DND-41 (cell line): ENCODE data around the gene ZNF575.

Experiments
- ATAC-seq: fragments of 200-7000 bp; cut with Tn5 transposase; 3 replicates; pipeline ENCODE4 v1.9.1; 2021; ENCODE audit warnings: low read depth; ENCODE audit not compliant: insufficient read depth
- DNase-seq: peaks from one replicate; pipeline ENCODE4 v3.0.0-alpha.2; 2020
- H2AFZ ChIP-seq: 2 replicates; pipeline ENCODE4 v1.6.0; 2012; ENCODE audit warnings: low read depth, low read length
- H3K27ac ChIP-seq: 2 replicates; pipeline ENCODE4 v1.5.1; 2012; ENCODE audit warnings: low read length, inconsistent platforms
- H3K27me3 ChIP-seq: fragments of 200-600 bp; sonication (generic); 2 replicates; pipeline ENCODE4 v1.6.0; 2012; ENCODE audit warnings: low read length, mild to moderate bottlenecking, inconsistent platforms; ENCODE audit not compliant: insufficient read depth, poor library complexity
- H3K36me3 ChIP-seq: 2 replicates; pipeline ENCODE4 v1.5.1; 2012; ENCODE audit warnings: low read length, inconsistent platforms; ENCODE audit not compliant: insufficient read depth
- H3K4me1 ChIP-seq: 2 replicates; pipeline ENCODE4 v1.5.1; 2012; ENCODE audit warnings: mild to moderate bottlenecking, low read length; ENCODE audit not compliant: insufficient read depth
- H3K4me2 ChIP-seq: 2 replicates; pipeline ENCODE4 v1.6.0; 2012; ENCODE audit warnings: mild to moderate bottlenecking, moderate library complexity, low read length, inconsistent platforms; ENCODE audit not compliant: insufficient read depth
- H3K4me3 ChIP-seq, 2 experiments: fragments of 200-600 bp in 1 of 2; shearing (Covaris generic) in 1 of 2; 2 replicates each; pipeline ENCODE4 v1.5.1; 2012 to 2016; ENCODE audit warnings: inconsistent platforms in 2 of 2, low read length in 2 of 2, mild to moderate bottlenecking in 2 of 2, low read depth in 1 of 2, moderate library complexity in 1 of 2
- H3K79me2 ChIP-seq: 2 replicates; pipeline ENCODE4 v1.6.0; 2012; ENCODE audit warnings: low read length, inconsistent platforms; ENCODE audit not compliant: insufficient read depth
- H3K9ac ChIP-seq: 2 replicates; pipeline ENCODE4 v1.6.0; 2012; ENCODE audit warnings: low read depth, mild to moderate bottlenecking, inconsistent platforms, low read length, moderate library complexity
- H3K9me3 ChIP-seq: 2 replicates; pipeline ENCODE4 v1.5.1; 2012; ENCODE audit warnings: low read length, moderate library complexity, mild to moderate bottlenecking, inconsistent platforms; ENCODE audit not compliant: insufficient read depth, severe bottlenecking
- H4K20me1 ChIP-seq: 2 replicates; pipeline ENCODE4 v1.6.0; 2012; ENCODE audit warnings: low read length; ENCODE audit not compliant: insufficient read depth
- EZH2 ChIP-seq: IDR thresholded peaks from 3 replicates; pipeline ENCODE4 v1.6.1; 2012; ENCODE audit warnings: borderline replicate concordance, low read depth, mild to moderate bottlenecking, moderate library complexity, low read length, inconsistent platforms; ENCODE audit not compliant: severe bottlenecking
- TF ChIP-seq, protein P1 (sequence below): IDR thresholded peaks from 2 replicates; pipeline ENCODE4 v1.5.1; 2012; ENCODE audit warnings: borderline replicate concordance, low read length, moderate library complexity, mild to moderate bottlenecking; ENCODE audit not compliant: poor library complexity, severe bottlenecking; ENCODE audit errors: extremely low read depth

Gene ZNF575

DNA sequence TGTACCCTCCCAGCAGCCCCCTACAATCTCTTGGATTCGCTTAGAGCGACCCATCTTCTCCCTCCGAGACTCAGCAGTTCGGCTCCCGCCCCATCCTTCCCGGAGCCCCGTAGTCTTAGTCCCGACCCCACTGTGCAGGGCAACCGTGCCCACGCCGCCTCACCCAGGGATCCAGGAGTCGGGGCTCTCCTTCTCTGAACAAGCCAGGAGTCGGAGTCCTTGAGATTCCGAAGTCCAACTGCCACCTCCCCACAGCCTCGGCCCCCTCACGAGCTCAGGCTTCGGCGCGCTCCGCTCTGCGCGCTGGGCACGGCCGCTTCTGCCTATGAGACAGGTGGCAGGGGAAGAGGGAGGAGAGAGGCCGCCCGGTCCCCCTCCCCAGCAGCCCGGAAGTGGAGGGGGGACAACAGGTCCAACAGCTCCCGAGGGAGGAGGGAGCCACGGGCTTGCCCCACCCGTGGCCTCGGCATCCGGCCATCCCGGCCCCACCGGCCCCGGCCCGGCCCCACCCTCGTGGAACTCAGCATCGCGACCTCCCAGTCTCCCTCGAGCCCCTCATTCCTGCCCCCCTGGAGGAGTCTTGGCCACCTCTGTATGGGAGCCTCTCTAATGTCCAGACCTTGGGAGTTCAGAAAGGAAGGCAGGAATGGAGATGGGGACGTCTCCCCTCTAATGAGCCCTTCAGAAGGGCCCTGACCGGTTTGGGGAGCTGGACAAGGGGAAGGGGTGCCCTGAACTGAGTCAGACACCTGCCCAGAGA lies 28.4 kb upstream of the ZNF575 start, which contains the start of gene PHLDB3:
Gene PHLDB3 (minus strand): TSS at position 321 of the 760 bp plus-strand sequence. CDS start 628 bp downstream, outside the sequence.
- peak; percentile 66 for ATAC-seq
- no peaks in the 10 kb centered on the region for H3K9me3 ChIP-seq

DNA sequence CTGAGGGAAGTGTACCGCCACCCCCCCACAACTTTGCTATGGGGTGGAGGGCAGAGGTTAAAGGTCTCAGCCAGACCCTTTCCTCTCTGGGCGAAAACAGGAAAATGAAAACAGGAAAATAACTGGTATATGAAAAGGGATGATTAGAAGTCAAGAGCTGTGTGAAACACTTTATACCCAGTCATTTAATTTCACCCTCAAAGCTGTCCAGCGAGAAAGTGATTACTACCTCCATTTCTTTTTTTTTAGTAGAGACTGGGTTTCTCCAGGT lies 27.9 kb upstream of the ZNF575 start:
- Histone ChIP-seq H3K4me3 (peak overlapping the region in 1 of 2 experiments; percentile 76; a peak in 2 of 4 replicates), H3K9ac (peak overlapping the region; percentile 73), H3K4me1 (peaks cover 24% of the 10 kb centered on the region), H3K27me3 (no peaks in the 10 kb centered on the region), H3K9me3 (no peaks in the 10 kb centered on the region), H3K27ac (peak overlapping the region; percentile 68), H3K36me3 (peaks cover 11% of the 10 kb centered on the region; the same call in 1 of the 2 replicates), H4K20me1 (no peaks in the 10 kb centered on the region), H3K4me2 (peak overlapping the region; percentile 96), H2AFZ (peak overlapping the region; percentile 94), H3K79me2 (no peaks in the 10 kb centered on the region)
- ATAC-seq (no peak), DNase-seq (no peak)
- TF ChIP-seq, protein P1, sequence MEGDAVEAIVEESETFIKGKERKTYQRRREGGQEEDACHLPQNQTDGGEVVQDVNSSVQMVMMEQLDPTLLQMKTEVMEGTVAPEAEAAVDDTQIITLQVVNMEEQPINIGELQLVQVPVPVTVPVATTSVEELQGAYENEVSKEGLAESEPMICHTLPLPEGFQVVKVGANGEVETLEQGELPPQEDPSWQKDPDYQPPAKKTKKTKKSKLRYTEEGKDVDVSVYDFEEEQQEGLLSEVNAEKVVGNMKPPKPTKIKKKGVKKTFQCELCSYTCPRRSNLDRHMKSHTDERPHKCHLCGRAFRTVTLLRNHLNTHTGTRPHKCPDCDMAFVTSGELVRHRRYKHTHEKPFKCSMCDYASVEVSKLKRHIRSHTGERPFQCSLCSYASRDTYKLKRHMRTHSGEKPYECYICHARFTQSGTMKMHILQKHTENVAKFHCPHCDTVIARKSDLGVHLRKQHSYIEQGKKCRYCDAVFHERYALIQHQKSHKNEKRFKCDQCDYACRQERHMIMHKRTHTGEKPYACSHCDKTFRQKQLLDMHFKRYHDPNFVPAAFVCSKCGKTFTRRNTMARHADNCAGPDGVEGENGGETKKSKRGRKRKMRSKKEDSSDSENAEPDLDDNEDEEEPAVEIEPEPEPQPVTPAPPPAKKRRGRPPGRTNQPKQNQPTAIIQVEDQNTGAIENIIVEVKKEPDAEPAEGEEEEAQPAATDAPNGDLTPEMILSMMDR: no peak
- no peak for TF ChIP-seq EZH2

More for the DNA sequence above, 28.4 kb upstream of the ZNF575 start, which contains the start of gene PHLDB3:
- no peaks in the 10 kb centered on the region for H4K20me1 ChIP-seq
- H3K79me2 ChIP-seq: no peaks in the 10 kb centered on the region
- H3K36me3 ChIP-seq: 0 out of 2 replicates have a peak, but pooled peaks cover 7% of the 10 kb centered on the region
- DNase-seq: peak; percentile 65
- peak within 1 kb of the TSS; percentile 96 for H3K4me2 ChIP-seq
- peak within 1 kb of the TSS; percentile 33 to 76 for H3K4me3 ChIP-seq
- TF ChIP-seq EZH2: no peak
- TF ChIP-seq, protein P1: no peak
- H3K27ac ChIP-seq: peak within 1 kb of the TSS; percentile 68
- peak within 1 kb of the TSS; percentile 97 for H2AFZ ChIP-seq
- H3K9ac ChIP-seq: peak within 1 kb of the TSS; percentile 73
- no peaks in the 10 kb centered on the region for H3K27me3 ChIP-seq
- H3K4me1 ChIP-seq: peaks cover 24% of the 10 kb centered on the region

DNA sequence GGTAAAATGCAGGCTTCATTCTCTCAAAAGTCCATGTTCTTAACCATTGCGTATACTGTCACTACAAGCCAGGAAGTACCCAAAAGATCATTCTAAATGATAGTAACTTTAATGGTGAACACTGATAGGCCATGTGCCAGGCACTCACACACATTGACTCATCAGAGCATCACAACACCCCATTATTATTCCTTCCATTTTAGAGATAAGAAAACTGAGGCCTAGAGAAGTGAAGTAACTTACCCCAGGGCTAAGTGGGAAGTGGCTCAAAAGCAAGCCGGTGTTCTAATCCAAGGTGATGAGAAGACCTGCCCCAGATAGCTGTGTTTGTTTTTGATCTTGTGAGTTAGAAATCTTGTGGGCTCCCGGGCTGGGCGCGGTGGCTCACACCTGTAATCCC lies 27.0 kb upstream of the ZNF575 start:
- no peak overlapping the region for H3K4me2 ChIP-seq
- no peaks in the 10 kb centered on the region for H4K20me1 ChIP-seq
- H3K9me3 ChIP-seq: no peaks in the 10 kb centered on the region
- H3K36me3 ChIP-seq: peaks cover 15% of the 10 kb centered on the region; the same call in 1 of the 2 replicates
- no peak overlapping the region for H3K9ac ChIP-seq
- ATAC-seq (no peak), DNase-seq (no peak)
- no peak for TF ChIP-seq EZH2
- TF ChIP-seq, protein P1: no peak
- H3K27me3 ChIP-seq: no peaks in the 10 kb centered on the region
- H2AFZ ChIP-seq: no peak overlapping the region
- no peak overlapping the region for H3K4me3 ChIP-seq
- no peak overlapping the region for H3K27ac ChIP-seq
- H3K4me1 ChIP-seq: peaks cover 24% of the 10 kb centered on the region
- no peaks in the 10 kb centered on the region for H3K79me2 ChIP-seq
